OCI-LY3 (cell line): ENCODE results near the gene NR6A1.
"Not testable (repeated sequence)": the region's sequence is repeated elsewhere in the genome, so short reads cannot be mapped to it uniquely, and the experiment has no call there.

Experiments used
- EZH2phosphoT487 ChIP-seq: fragments of 200-600 bp; shearing (Covaris generic); IDR thresholded peaks from 2 replicates; pipeline ENCODE4 v1.6.1; 2018; ENCODE audit warnings: antibody characterized with exemption, mixed run types, low read depth
- TF ChIP-seq, protein P1 (sequence below): fragments of 200-600, 300-600 bp; sonication (generic); IDR thresholded peaks from 2 replicates; pipeline ENCODE4 v1.5.1; 2014; ENCODE audit warnings: antibody characterized with exemption, low read length, low read depth

DNA sequence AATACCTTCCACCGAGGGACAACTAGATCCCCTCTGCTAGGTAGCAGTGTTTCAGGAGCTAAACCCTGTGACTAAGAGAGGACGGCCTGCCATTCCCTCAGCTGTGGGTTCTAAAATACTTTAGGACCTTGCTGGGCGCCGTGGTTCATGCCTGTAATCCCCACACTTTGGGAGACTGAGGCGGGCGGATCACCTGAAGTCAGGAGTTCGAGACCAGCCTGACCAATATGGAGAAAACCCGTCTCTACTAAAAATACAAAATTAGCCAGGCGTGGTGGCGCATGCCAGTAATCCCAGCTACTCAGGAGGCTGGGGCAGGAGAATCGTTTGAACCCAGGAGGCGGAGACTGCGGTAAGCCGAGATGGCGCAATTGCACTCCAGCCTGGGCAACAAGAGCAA lies 1.8 kb upstream of the NR6A1 start:
- TF ChIP-seq, protein P1, sequence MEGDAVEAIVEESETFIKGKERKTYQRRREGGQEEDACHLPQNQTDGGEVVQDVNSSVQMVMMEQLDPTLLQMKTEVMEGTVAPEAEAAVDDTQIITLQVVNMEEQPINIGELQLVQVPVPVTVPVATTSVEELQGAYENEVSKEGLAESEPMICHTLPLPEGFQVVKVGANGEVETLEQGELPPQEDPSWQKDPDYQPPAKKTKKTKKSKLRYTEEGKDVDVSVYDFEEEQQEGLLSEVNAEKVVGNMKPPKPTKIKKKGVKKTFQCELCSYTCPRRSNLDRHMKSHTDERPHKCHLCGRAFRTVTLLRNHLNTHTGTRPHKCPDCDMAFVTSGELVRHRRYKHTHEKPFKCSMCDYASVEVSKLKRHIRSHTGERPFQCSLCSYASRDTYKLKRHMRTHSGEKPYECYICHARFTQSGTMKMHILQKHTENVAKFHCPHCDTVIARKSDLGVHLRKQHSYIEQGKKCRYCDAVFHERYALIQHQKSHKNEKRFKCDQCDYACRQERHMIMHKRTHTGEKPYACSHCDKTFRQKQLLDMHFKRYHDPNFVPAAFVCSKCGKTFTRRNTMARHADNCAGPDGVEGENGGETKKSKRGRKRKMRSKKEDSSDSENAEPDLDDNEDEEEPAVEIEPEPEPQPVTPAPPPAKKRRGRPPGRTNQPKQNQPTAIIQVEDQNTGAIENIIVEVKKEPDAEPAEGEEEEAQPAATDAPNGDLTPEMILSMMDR: not testable (repeated sequence)
- TF ChIP-seq EZH2phosphoT487: not testable (repeated sequence)
